D721Med (cell line): Measurements from ENCODE around the gene MSI2.

Experiments used
- DNase-seq: peaks from one replicate; pipeline ENCODE4 v3.0.0; 2011; ENCODE audit warnings: low spot score; ENCODE audit not compliant: insufficient read length
- FAIRE-seq: peaks from 2 replicates; lab custom pipeline; 2011; peaks lifted over from hg19 to GRCh38; lab: Jason Lieb, UNC
- CTCF ChIP-seq: IDR thresholded peaks from 2 replicates; pipeline ENCODE4 v1.5.1; 2012; ENCODE audit warnings: mild to moderate bottlenecking, control low read depth; ENCODE audit not compliant: insufficient read depth; ENCODE audit errors: missing control alignments

Gene MSI2

GRCh38 chr17:57609878-57610270, 353.6 kb downstream of the MSI2 start:
- no peak for TF ChIP-seq CTCF
- DNase-seq (no peak), FAIRE-seq (no peak)

GRCh38 chr17:57612202-57613071, 356.1 kb downstream of the MSI2 start:
- FAIRE-seq (peak; percentile 79), DNase-seq (no peak)
- no peak for TF ChIP-seq CTCF

GRCh38 chr17:57614742-57615141, 358.4 kb downstream of the MSI2 start:
- DNase-seq, result peak; percentile 65
- no peak for TF ChIP-seq CTCF
- FAIRE-seq, result peak; percentile 93

GRCh38 chr17:57615836-57616757, 359.8 kb downstream of the MSI2 start:
- no peak for DNase-seq
- FAIRE-seq, result no peak
- TF ChIP-seq CTCF, result no peak

GRCh38 chr17:57617218-57617617, 360.9 kb downstream of the MSI2 start:
- DNase-seq, result no peak
- no peak for TF ChIP-seq CTCF

GRCh38 chr17:57619061-57619937, 363.0 kb downstream of the MSI2 start:
- TF ChIP-seq CTCF, result no peak
- no peak for DNase-seq
- FAIRE-seq, result no peak

More at GRCh38 chr17:57617218-57617617, 360.9 kb downstream of the MSI2 start:
- no peak for FAIRE-seq
